GM13977 (cell line): Measurements from ENCODE around the gene TTL.
"Not testable (repeated sequence)": the region's sequence is repeated elsewhere in the genome, so short reads cannot be mapped to it uniquely, and the experiment has no call there.

Source experiments
- DNase-seq: peaks from one replicate; pipeline ENCODE4 v3.0.0; 2012; ENCODE audit warnings: low spot score
- CTCF ChIP-seq: IDR thresholded peaks from 2 replicates; pipeline ENCODE4 v1.5.1; 2012; ENCODE audit warnings: mild to moderate bottlenecking, control low read depth; ENCODE audit not compliant: insufficient read depth; ENCODE audit errors: extremely low read depth, missing control alignments
- in situ Hi-C: fragments of 300-500 bp; cut with MboI; formaldehyde crosslinking; loops from one replicate; pipeline ENCODE4 v1.12.0; 2022; ENCODE audit warnings: low sequenced_read_pairs, low pct_unique_long_range_greater_than_20kb, mixed read lengths, inconsistent platforms; ENCODE audit not compliant: unreplicated experiment

TTL gene

GRCh38 chr2:112534826-112535225 is 52.9 kb downstream of the TTL start:
- DNase-seq = no peak
- in situ Hi-C loops = no loop called here
- TF ChIP-seq CTCF = no peak

- DNase-seq, in situ Hi-C loops: not testable (repeated sequence)
Measured at GRCh38 chr2:112536665-112537064, 54.7 kb downstream of the TTL start.

- no peak for TF ChIP-seq CTCF
- in situ Hi-C loops = no loop called here
- no peak for DNase-seq
Measured at GRCh38 chr2:112539306-112539705, 57.4 kb downstream of the TTL start.

- in situ Hi-C loops = no loop called here
- DNase-seq = no peak
- no peak for TF ChIP-seq CTCF
Measured at GRCh38 chr2:112540906-112541305, 59.0 kb downstream of the TTL start.

GRCh38 chr2:112541315-112542122 is 59.6 kb downstream of the TTL start:
- no peak for TF ChIP-seq CTCF
- in situ Hi-C loops = no loop called here
- peak; percentile 24 for DNase-seq

GRCh38 chr2:112542123-112542983 is 60.4 kb downstream of the TTL start, which contains the start of gene POLR1B:
TSS of gene POLR1B (plus strand) at chr2:112542465. CDS start at chr2:112542495, 30 bp downstream.
- peak; percentile 87 for DNase-seq
- in situ Hi-C loops = no loop called here
- TF ChIP-seq CTCF = no peak
